Measurements from ENCODE around the gene B3GALT5. TPM values are rescaled to one million over a fixed set of nuclear protein-coding genes. Genes with fewer than 3 reads are reported as not detected.

Gene B3GALT5
- total RNA-seq (2013), result not detected
- not detected for polyA plus RNA-seq
- not detected in 2 replicates for polyA minus RNA-seq
- 0 to 2.4 (median 0.08) reads per million in 11 experiments for total RNA-seq

DNA sequence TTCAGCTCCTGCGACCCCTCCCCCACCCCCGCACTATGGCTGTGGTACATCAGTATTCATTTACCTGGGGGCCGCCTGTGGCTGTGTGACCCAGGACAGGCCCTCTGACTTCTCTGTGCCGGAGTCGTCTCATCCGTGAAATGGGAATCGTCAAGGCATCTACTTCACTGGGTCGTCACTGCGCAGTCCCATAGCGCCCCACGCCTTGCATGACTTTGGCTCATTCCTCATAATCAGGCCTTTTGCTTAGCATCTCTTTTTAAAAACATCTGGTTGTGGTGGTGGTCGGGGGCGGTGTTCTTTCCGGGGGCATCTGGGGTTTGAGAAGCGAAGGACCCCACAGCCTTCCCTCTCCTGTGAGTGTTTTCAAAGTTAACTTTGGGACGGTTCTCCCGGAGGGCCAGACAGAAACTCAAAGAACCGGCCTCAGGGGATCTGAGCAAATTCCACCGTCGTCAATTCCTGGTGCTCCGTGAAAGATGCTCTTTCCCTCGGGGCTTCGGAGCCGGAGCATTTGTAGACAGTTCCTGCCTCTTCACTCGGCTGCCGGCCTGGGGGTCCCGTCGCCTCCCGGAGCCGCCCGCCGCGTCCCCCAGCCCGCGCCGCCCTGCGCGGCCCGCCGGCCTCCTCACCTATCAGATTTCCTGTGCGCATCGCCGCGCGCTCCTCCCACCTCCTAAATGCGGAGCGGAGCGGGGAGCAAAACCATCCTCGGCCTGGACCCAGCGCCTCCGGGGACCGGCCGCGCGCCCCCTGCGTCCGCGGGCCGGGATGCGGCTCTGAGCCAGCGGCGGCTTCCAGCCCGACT, at the start of gene B3GALT5:
TSS of gene B3GALT5 (plus strand) at position 708 of the 808 bp plus-strand sequence. CDS start 47,620 bp downstream, outside the sequence.
- no peak within 1 kb of the TSS for H2AFZ ChIP-seq (ENCODE audit: insufficient read depth, low read depth, low read length, poor library complexity, severe bottlenecking)
- WGBS (ENCODE audit: insufficient coverage), result 6% methylated on average over 44 of the region's 63 CpGs
- Mint-ChIP-seq H3K9me3 (peaks cover 0 to 14% (median 0%) of the 10 kb centered on the region in 7 donors), H3K4me1 (peaks cover 3% of the 10 kb centered on the region), H3K27ac (no peak within 1 kb of the TSS), H3K4me3 (peak within 1 kb of the TSS in 1 of 2 donors; percentile 81), H3K27me3 (ENCODE audit: low read depth in 3 of 3) (peaks cover 45 to 62% (median 49%) of the 10 kb centered on the region in 3 donors), H3K36me3 (peaks cover 0 to 3% of the 10 kb centered on the region in 2 donors)
- DNase-seq, result no peak
- peaks cover 30 to 46% of the 10 kb centered on the region in 2 donors for H3K27me3 ChIP-seq (ENCODE audit: control insufficient read depth in 2 of 2, insufficient read depth in 2 of 2, low read length in 2 of 2)
- H3K4me2 ChIP-seq (replicated peaks; ENCODE audit: extremely low read depth, low read length, poor library complexity, severe bottlenecking), result no peak within 1 kb of the TSS
- no peak within 1 kb of the TSS for H3K4me3 ChIP-seq (replicated peaks in 1 of 3; ENCODE audit: low read depth in 2 of 3, low read length in 3 of 3)
- intact Hi-C loops (cut with micrococcal nuclease), result no loop called here
- no peaks in the 10 kb centered on the region for H3K36me3 ChIP-seq (replicated peaks in 1 of 2; ENCODE audit: control insufficient read depth in 1 of 2, insufficient read depth in 2 of 2, low read length in 2 of 2)
- no peaks in the 10 kb centered on the region for H3K4me1 ChIP-seq (ENCODE audit: control insufficient read depth in 1 of 2, insufficient read depth in 2 of 2, low read length in 2 of 2)
- TF ChIP-seq, protein P1, sequence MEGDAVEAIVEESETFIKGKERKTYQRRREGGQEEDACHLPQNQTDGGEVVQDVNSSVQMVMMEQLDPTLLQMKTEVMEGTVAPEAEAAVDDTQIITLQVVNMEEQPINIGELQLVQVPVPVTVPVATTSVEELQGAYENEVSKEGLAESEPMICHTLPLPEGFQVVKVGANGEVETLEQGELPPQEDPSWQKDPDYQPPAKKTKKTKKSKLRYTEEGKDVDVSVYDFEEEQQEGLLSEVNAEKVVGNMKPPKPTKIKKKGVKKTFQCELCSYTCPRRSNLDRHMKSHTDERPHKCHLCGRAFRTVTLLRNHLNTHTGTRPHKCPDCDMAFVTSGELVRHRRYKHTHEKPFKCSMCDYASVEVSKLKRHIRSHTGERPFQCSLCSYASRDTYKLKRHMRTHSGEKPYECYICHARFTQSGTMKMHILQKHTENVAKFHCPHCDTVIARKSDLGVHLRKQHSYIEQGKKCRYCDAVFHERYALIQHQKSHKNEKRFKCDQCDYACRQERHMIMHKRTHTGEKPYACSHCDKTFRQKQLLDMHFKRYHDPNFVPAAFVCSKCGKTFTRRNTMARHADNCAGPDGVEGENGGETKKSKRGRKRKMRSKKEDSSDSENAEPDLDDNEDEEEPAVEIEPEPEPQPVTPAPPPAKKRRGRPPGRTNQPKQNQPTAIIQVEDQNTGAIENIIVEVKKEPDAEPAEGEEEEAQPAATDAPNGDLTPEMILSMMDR (IDR thresholded peaks at IDR 0.05), result no peak
- H4K20me1 ChIP-seq (ENCODE audit: insufficient read depth, low read length), result no peaks in the 10 kb centered on the region
- H3K9me3 ChIP-seq (replicated peaks in 1 of 2; ENCODE audit: control insufficient read depth in 1 of 2, insufficient read depth in 1 of 2, low read length in 2 of 2), result peaks cover 0 to 10% of the 10 kb centered on the region in 2 donors
- no peaks in the 10 kb centered on the region for H3K79me2 ChIP-seq (ENCODE audit: insufficient read depth, low read length)
- no peak within 1 kb of the TSS for H3K27ac ChIP-seq (ENCODE audit: low read depth in 1 of 2, low read length in 2 of 2)
- no peak within 1 kb of the TSS for H3K9ac ChIP-seq (ENCODE audit: insufficient read depth, low read length, poor library complexity, severe bottlenecking)

GRCh38 chr21:39564200-39564599, 48.5 kb upstream of the B3GALT5 start:
- Mint-ChIP-seq H3K36me3 (no peaks in the 10 kb centered on the region), H3K27me3 (ENCODE audit: low read depth in 3 of 3) (peaks cover 3 to 4% (median 4%) of the 10 kb centered on the region in 3 donors), H3K27ac (no peak overlapping the region), H3K4me3 (no peak overlapping the region), H3K9me3 (peaks cover 0 to 3% (median 0%) of the 10 kb centered on the region in 7 donors), H3K4me1 (no peaks in the 10 kb centered on the region)
- no peak overlapping the region for H3K4me3 ChIP-seq (replicated peaks in 1 of 3; ENCODE audit: low read depth in 2 of 3, low read length in 3 of 3)
- H3K9ac ChIP-seq (ENCODE audit: insufficient read depth, low read length, poor library complexity, severe bottlenecking), result no peak overlapping the region
- no peaks in the 10 kb centered on the region for H3K9me3 ChIP-seq (replicated peaks in 1 of 2; ENCODE audit: control insufficient read depth in 1 of 2, insufficient read depth in 1 of 2, low read length in 2 of 2)
- no peaks in the 10 kb centered on the region for H3K79me2 ChIP-seq (ENCODE audit: insufficient read depth, low read length)
- no peak overlapping the region for H3K27ac ChIP-seq (ENCODE audit: low read depth in 1 of 2, low read length in 2 of 2)
- no peaks in the 10 kb centered on the region for H3K27me3 ChIP-seq (ENCODE audit: control insufficient read depth in 2 of 2, insufficient read depth in 2 of 2, low read length in 2 of 2)
- no peak overlapping the region for H3K4me2 ChIP-seq (replicated peaks; ENCODE audit: extremely low read depth, low read length, poor library complexity, severe bottlenecking)
- H3K36me3 ChIP-seq (replicated peaks in 1 of 2; ENCODE audit: control insufficient read depth in 1 of 2, insufficient read depth in 2 of 2, low read length in 2 of 2), result no peaks in the 10 kb centered on the region
- H3K4me1 ChIP-seq (ENCODE audit: control insufficient read depth in 1 of 2, insufficient read depth in 2 of 2, low read length in 2 of 2), result no peaks in the 10 kb centered on the region
- no peak overlapping the region for H2AFZ ChIP-seq (ENCODE audit: insufficient read depth, low read depth, low read length, poor library complexity, severe bottlenecking)
- 92% methylated on average over 2 of the region's 3 CpGs for WGBS (ENCODE audit: insufficient coverage)
- DNase-seq, result no peak
- no peaks in the 10 kb centered on the region for H4K20me1 ChIP-seq (ENCODE audit: insufficient read depth, low read length)
- TF ChIP-seq, protein P1 (IDR thresholded peaks at IDR 0.05), result no peak
- intact Hi-C loops (cut with micrococcal nuclease), result no loop called here
